HEK293T (cell line): ENCODE results near the gene ZMIZ1.

Experiments used
- ARNT ChIP-seq: fragments of 450-650 bp; IDR thresholded peaks from 2 replicates; pipeline ENCODE4 v1.6.1; 2017; ENCODE audit warnings: mild to moderate bottlenecking
- BHLHE40 ChIP-seq: fragments of 450-650 bp; IDR thresholded peaks from 2 replicates; pipeline ENCODE4 v1.6.1; 2016; ENCODE audit warnings: mild to moderate bottlenecking, moderate library complexity, borderline replicate concordance
- ELF4 ChIP-seq: fragments of 450-650 bp; IDR thresholded peaks from 2 replicates; pipeline ENCODE4 v1.6.1; 2017; ENCODE audit warnings: antibody characterized with exemption
- FOXA1 ChIP-seq: fragments of 450-650 bp; IDR thresholded peaks from 2 replicates; pipeline ENCODE4 v1.6.1; 2016; ENCODE audit warnings: mild to moderate bottlenecking
- FOXM1 ChIP-seq: fragments of 450-650 bp; IDR thresholded peaks from 2 replicates; pipeline ENCODE4 v1.6.1; 2017; ENCODE audit warnings: mild to moderate bottlenecking, borderline replicate concordance
- LEF1 ChIP-seq: fragments of 450-650 bp; IDR thresholded peaks from 2 replicates; pipeline ENCODE4 v1.6.1; 2017; ENCODE audit warnings: mild to moderate bottlenecking, borderline replicate concordance
- NFRKB ChIP-seq: fragments of 450-650 bp; IDR thresholded peaks from 2 replicates; pipeline ENCODE4 v1.6.1; 2016; ENCODE audit warnings: mild to moderate bottlenecking, moderate library complexity
- SP1 ChIP-seq: fragments of 450-650 bp; IDR thresholded peaks from 2 replicates; pipeline ENCODE4 v1.6.1; 2017
- SUZ12 ChIP-seq: fragments of 450-650 bp; IDR thresholded peaks from 2 replicates; pipeline ENCODE4 v1.6.1; 2016; ENCODE audit warnings: mild to moderate bottlenecking
- TARDBP ChIP-seq: fragments of 450-650 bp; IDR thresholded peaks from 2 replicates; pipeline ENCODE4 v1.6.1; 2016
- TF ChIP-seq, protein P1 (sequence below): fragments of 450-650 bp; IDR thresholded peaks from 2 replicates; pipeline ENCODE4 v1.6.1; 2016

GRCh38 chr10:79059859-79060379 lies 8.8 kb upstream of the ZMIZ1 start:
- TF ChIP-seq ELF4 (no peak), LEF1 (no peak), ARNT (no peak), TARDBP (no peak), FOXM1 (no peak), BHLHE40 (no peak), NFRKB (no peak), SUZ12 (no peak), SP1 (no peak), FOXA1 (no peak)
- TF ChIP-seq, protein P1, sequence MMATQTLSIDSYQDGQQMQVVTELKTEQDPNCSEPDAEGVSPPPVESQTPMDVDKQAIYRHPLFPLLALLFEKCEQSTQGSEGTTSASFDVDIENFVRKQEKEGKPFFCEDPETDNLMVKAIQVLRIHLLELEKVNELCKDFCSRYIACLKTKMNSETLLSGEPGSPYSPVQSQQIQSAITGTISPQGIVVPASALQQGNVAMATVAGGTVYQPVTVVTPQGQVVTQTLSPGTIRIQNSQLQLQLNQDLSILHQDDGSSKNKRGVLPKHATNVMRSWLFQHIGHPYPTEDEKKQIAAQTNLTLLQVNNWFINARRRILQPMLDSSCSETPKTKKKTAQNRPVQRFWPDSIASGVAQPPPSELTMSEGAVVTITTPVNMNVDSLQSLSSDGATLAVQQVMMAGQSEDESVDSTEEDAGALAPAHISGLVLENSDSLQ = no peak
